ENCODE measurements around the gene NLGN1.
A peak's percentile ranks its signal among the peaks of the same experiment; 100 is the strongest.
"Not testable (repeated sequence)": the region's sequence is repeated elsewhere in the genome, so short reads cannot be mapped to it uniquely, and the experiment has no call there.

The NLGN1 gene

GRCh38 chr3:174197416-174197815 is 799.9 kb downstream of the NLGN1 start:
- DNase-seq, result no peak

- peak; percentile 44 for DNase-seq
These were observed 800.7 kb downstream of the NLGN1 start for GRCh38 chr3:174198199-174198598.

GRCh38 chr3:174199696-174200095 is 802.2 kb downstream of the NLGN1 start:
- DNase-seq, result peak; percentile 19

- DNase-seq, result no peak
These were observed 804.6 kb downstream of the NLGN1 start for GRCh38 chr3:174202116-174202515.

- peak; percentile 35 for DNase-seq
These were observed 805.0 kb downstream of the NLGN1 start for GRCh38 chr3:174202561-174202960.

GRCh38 chr3:174204765-174205164 is 807.2 kb downstream of the NLGN1 start:
- DNase-seq, result no peak

GRCh38 chr3:174206607-174207192 is 809.2 kb downstream of the NLGN1 start:
- peak; percentile 62 for DNase-seq

- DNase-seq, result no peak
These were observed 810.6 kb downstream of the NLGN1 start for GRCh38 chr3:174208161-174208560.

- not testable (repeated sequence) for DNase-seq
These were observed 814.4 kb downstream of the NLGN1 start for GRCh38 chr3:174211896-174212295.

GRCh38 chr3:174215456-174215855 is 817.9 kb downstream of the NLGN1 start:
- DNase-seq, result peak; percentile 57

- no peak for DNase-seq
These were observed 818.5 kb downstream of the NLGN1 start for GRCh38 chr3:174216019-174216418.

GRCh38 chr3:174216946-174217718 is 819.6 kb downstream of the NLGN1 start:
- DNase-seq, result no peak

- DNase-seq, result peak; percentile 65
These were observed 820.5 kb downstream of the NLGN1 start for GRCh38 chr3:174218016-174218415.

GRCh38 chr3:174219738-174220137 is 822.2 kb downstream of the NLGN1 start:
- no peak for DNase-seq

GRCh38 chr3:174220775-174221554 is 823.4 kb downstream of the NLGN1 start:
- no peak for DNase-seq

GRCh38 chr3:174223042-174223441 is 825.5 kb downstream of the NLGN1 start:
- DNase-seq, result no peak

- no peak for DNase-seq
These were observed 826.1 kb downstream of the NLGN1 start for GRCh38 chr3:174223626-174224025.

- DNase-seq, result peak; percentile 87
These were observed 832.4 kb downstream of the NLGN1 start for GRCh38 chr3:174229916-174230315.

- not testable (repeated sequence) for DNase-seq
These were observed 834.6 kb downstream of the NLGN1 start for GRCh38 chr3:174232028-174232657.

- no peak for DNase-seq
These were observed 835.3 kb downstream of the NLGN1 start for GRCh38 chr3:174232658-174233429.

- no peak for DNase-seq
These were observed 836.0 kb downstream of the NLGN1 start for GRCh38 chr3:174233511-174233910.

GRCh38 chr3:174242311-174243041 is 844.9 kb downstream of the NLGN1 start:
- peak; percentile 14 for DNase-seq
